Measurements from ENCODE around the gene ZNF592. TPM values are rescaled to one million over a fixed set of nuclear protein-coding genes. Genes with fewer than 3 reads are reported as not detected.

ZNF592 gene
- polyA plus RNA-seq, 1 donor (not counting 4 experiments of a cell fraction or from before 2014, with no cell fraction given): 4.1 TPM

- TF ChIP-seq EZH2 (IDR thresholded peaks at IDR 0.05; ENCODE audit: low read length) (no peak), CTCF (optimal IDR thresholded peaks at IDR 0.05 in 1 of 3, IDR thresholded peaks at IDR 0.05 in 1 of 3, conservative IDR thresholded peaks at IDR 0.05 in 1 of 3; ENCODE audit: extremely low read depth in 1 of 3, insufficient read depth in 2 of 3, low read length in 3 of 3) (no peak)
- DNase-seq (ENCODE audit: low read depth, low spot score) (no peak), FAIRE-seq (no peak)
- Histone ChIP-seq H4K20me1 (ENCODE audit: control insufficient read depth, extremely low read depth, insufficient read depth, low read length) (no peaks in the 10 kb centered on the region), H3K79me2 (ENCODE audit: control insufficient read depth, insufficient read depth, low read length) (no peaks in the 10 kb centered on the region), H3K9me1 (ENCODE audit: control insufficient read depth, extremely low read depth, insufficient read depth, low read length) (no peaks in the 10 kb centered on the region), H3K4me1 (ENCODE audit: control insufficient read depth, extremely low read depth, insufficient read depth, low read length) (no peaks in the 10 kb centered on the region), H3K27me3 (ENCODE audit: control insufficient read depth, extremely low read depth, insufficient read depth, low read length) (peaks cover 15% of the 10 kb centered on the region), H2AFZ (ENCODE audit: control insufficient read depth, low read length) (no peak overlapping the region), H3K4me3 (ENCODE audit: control insufficient read depth in 2 of 3, extremely low read depth in 1 of 3, insufficient read depth in 2 of 3, low read depth in 1 of 3, low read length in 3 of 3) (no peak overlapping the region), H3K9me3 (ENCODE audit: control insufficient read depth, low read depth, low read length) (no peaks in the 10 kb centered on the region), H3K27ac (ENCODE audit: control insufficient read depth, insufficient read depth, low read length) (no peak overlapping the region), H3K4me2 (ENCODE audit: control insufficient read depth, extremely low read depth, insufficient read depth, low read depth, low read length) (no peak overlapping the region), H3K9ac (ENCODE audit: control insufficient read depth, extremely low read depth, insufficient read depth, low read length) (no peak overlapping the region), H3K36me3 (ENCODE audit: control insufficient read depth in 2 of 2, extremely low read depth in 1 of 2, insufficient read depth in 2 of 2, low read length in 2 of 2) (no peaks in the 10 kb centered on the region)
- dilution Hi-C loops (cut with MboI; ENCODE audit: extremely low pct_ligation_motif_present, low sequenced_read_pairs): no loop called here
Measured at GRCh38 chr15:84839714-84840113, 91.3 kb downstream of the ZNF592 start.

- DNase-seq (ENCODE audit: low read depth, low spot score): no peak
- Histone ChIP-seq H4K20me1 (ENCODE audit: control insufficient read depth, extremely low read depth, insufficient read depth, low read length) (no peaks in the 10 kb centered on the region), H3K79me2 (ENCODE audit: control insufficient read depth, insufficient read depth, low read length) (no peaks in the 10 kb centered on the region), H3K27me3 (ENCODE audit: control insufficient read depth, extremely low read depth, insufficient read depth, low read length) (peaks cover 15% of the 10 kb centered on the region), H3K36me3 (ENCODE audit: control insufficient read depth in 2 of 2, extremely low read depth in 1 of 2, insufficient read depth in 2 of 2, low read length in 2 of 2) (no peaks in the 10 kb centered on the region), H3K27ac (ENCODE audit: control insufficient read depth, insufficient read depth, low read length) (no peak overlapping the region), H3K4me3 (ENCODE audit: control insufficient read depth in 2 of 3, extremely low read depth in 1 of 3, insufficient read depth in 2 of 3, low read depth in 1 of 3, low read length in 3 of 3) (no peak overlapping the region), H3K4me1 (ENCODE audit: control insufficient read depth, extremely low read depth, insufficient read depth, low read length) (no peaks in the 10 kb centered on the region), H3K9ac (ENCODE audit: control insufficient read depth, extremely low read depth, insufficient read depth, low read length) (no peak overlapping the region), H3K9me3 (ENCODE audit: control insufficient read depth, low read depth, low read length) (no peaks in the 10 kb centered on the region), H3K4me2 (ENCODE audit: control insufficient read depth, extremely low read depth, insufficient read depth, low read depth, low read length) (no peak overlapping the region), H2AFZ (ENCODE audit: control insufficient read depth, low read length) (no peak overlapping the region), H3K9me1 (ENCODE audit: control insufficient read depth, extremely low read depth, insufficient read depth, low read length) (no peaks in the 10 kb centered on the region)
- dilution Hi-C loops (cut with MboI; ENCODE audit: extremely low pct_ligation_motif_present, low sequenced_read_pairs): no loop called here
- no peak for FAIRE-seq
- TF ChIP-seq EZH2 (IDR thresholded peaks at IDR 0.05; ENCODE audit: low read length) (no peak), CTCF (optimal IDR thresholded peaks at IDR 0.05 in 1 of 3, IDR thresholded peaks at IDR 0.05 in 1 of 3, conservative IDR thresholded peaks at IDR 0.05 in 1 of 3; ENCODE audit: extremely low read depth in 1 of 3, insufficient read depth in 2 of 3, low read length in 3 of 3) (no peak)
Measured at GRCh38 chr15:84840255-84840654, 91.9 kb downstream of the ZNF592 start.

All from keratinocyte (primary cell).